ENCODE measurements around the gene MT1F.

The MT1F gene

GRCh38 chr16:56682703-56683397, 25.1 kb downstream of the MT1F start:
- no peak for DNase-seq (ENCODE audit: low read depth)
- H3K4me3 ChIP-seq (ENCODE audit: control insufficient read depth, low read depth, low read length) = peak overlapping the region; percentile 72
- no peak for TF ChIP-seq CTCF (conservative IDR thresholded peaks at IDR 0.05; ENCODE audit: control insufficient read depth, insufficient read depth, low read depth, low read length)

- TF ChIP-seq CTCF (conservative IDR thresholded peaks at IDR 0.05; ENCODE audit: control insufficient read depth, insufficient read depth, low read depth, low read length) = peak; percentile 1
- no peak for DNase-seq (ENCODE audit: low read depth)
- H3K4me3 ChIP-seq (ENCODE audit: control insufficient read depth, low read depth, low read length) = peak overlapping the region; percentile 72
These were observed 25.8 kb downstream of the MT1F start for GRCh38 chr16:56683424-56684172.

GRCh38 chr16:56684256-56684925, 26.6 kb downstream of the MT1F start:
- no peak overlapping the region for H3K4me3 ChIP-seq (ENCODE audit: control insufficient read depth, low read depth, low read length)
- no peak for TF ChIP-seq CTCF (conservative IDR thresholded peaks at IDR 0.05; ENCODE audit: control insufficient read depth, insufficient read depth, low read depth, low read length)
- DNase-seq (ENCODE audit: low read depth) = no peak

- H3K4me3 ChIP-seq (ENCODE audit: control insufficient read depth, low read depth, low read length) = no peak overlapping the region
- no peak for DNase-seq (ENCODE audit: low read depth)
- TF ChIP-seq CTCF (conservative IDR thresholded peaks at IDR 0.05; ENCODE audit: control insufficient read depth, insufficient read depth, low read depth, low read length) = no peak
These were observed 27.3 kb downstream of the MT1F start for GRCh38 chr16:56684926-56685590.

GRCh38 chr16:56686758-56687157, 29.0 kb downstream of the MT1F start:
- no peak overlapping the region for H3K4me3 ChIP-seq (ENCODE audit: control insufficient read depth, low read depth, low read length)
- DNase-seq (ENCODE audit: low read depth) = no peak
- no peak for TF ChIP-seq CTCF (conservative IDR thresholded peaks at IDR 0.05; ENCODE audit: control insufficient read depth, insufficient read depth, low read depth, low read length)

GRCh38 chr16:56688762-56689161, 31.0 kb downstream of the MT1F start:
- DNase-seq (ENCODE audit: low read depth) = peak; percentile 40
- H3K4me3 ChIP-seq (ENCODE audit: control insufficient read depth, low read depth, low read length) = no peak overlapping the region
- no peak for TF ChIP-seq CTCF (conservative IDR thresholded peaks at IDR 0.05; ENCODE audit: control insufficient read depth, insufficient read depth, low read depth, low read length)
